ENCODE results near the gene TBC1D9.
"Not testable (repeated sequence)": the region's sequence is repeated elsewhere in the genome, so short reads cannot be mapped to it uniquely, and the experiment has no call there.

The TBC1D9 gene

GRCh38 chr4:140752291-140753068, 3.7 kb downstream of the TBC1D9 start:
- DNase-seq, result no peak

- DNase-seq, result no peak
Measured at GRCh38 chr4:140750470-140750869, 5.7 kb downstream of the TBC1D9 start.

- DNase-seq, result no peak
Measured at GRCh38 chr4:140748171-140748570, 8.0 kb downstream of the TBC1D9 start.

- DNase-seq, result not testable (repeated sequence)
Measured at GRCh38 chr4:140746546-140746945, 9.6 kb downstream of the TBC1D9 start.

- no peak for DNase-seq
Measured at GRCh38 chr4:140744421-140744820, 11.8 kb downstream of the TBC1D9 start.

- DNase-seq, result no peak
Measured at GRCh38 chr4:140743194-140743931, 12.8 kb downstream of the TBC1D9 start.

- no peak for DNase-seq
Measured at GRCh38 chr4:140742838-140743193, 13.4 kb downstream of the TBC1D9 start.

GRCh38 chr4:140740906-140741670, 15.1 kb downstream of the TBC1D9 start:
- no peak for DNase-seq

- no peak for DNase-seq
Measured at GRCh38 chr4:140740422-140740821, 15.8 kb downstream of the TBC1D9 start.

GRCh38 chr4:140739971-140740370, 16.2 kb downstream of the TBC1D9 start:
- no peak for DNase-seq

- no peak for DNase-seq
Measured at GRCh38 chr4:140738139-140738538, 18.0 kb downstream of the TBC1D9 start.

GRCh38 chr4:140736669-140737343, 19.4 kb downstream of the TBC1D9 start:
- DNase-seq, result no peak

- no peak for DNase-seq
Measured at GRCh38 chr4:140735779-140736391, 20.3 kb downstream of the TBC1D9 start.

GRCh38 chr4:140735317-140735716, 20.9 kb downstream of the TBC1D9 start:
- no peak for DNase-seq

- no peak for DNase-seq
Measured at GRCh38 chr4:140732780-140733179, 23.4 kb downstream of the TBC1D9 start.

GRCh38 chr4:140729344-140730049, 26.7 kb downstream of the TBC1D9 start:
- DNase-seq, result no peak

GRCh38 chr4:140726776-140727500, 29.2 kb downstream of the TBC1D9 start:
- no peak for DNase-seq

- no peak for DNase-seq
Measured at GRCh38 chr4:140725556-140725955, 30.6 kb downstream of the TBC1D9 start.

- no peak for DNase-seq
Measured at GRCh38 chr4:140724760-140725159, 31.4 kb downstream of the TBC1D9 start.

- DNase-seq, result no peak
Measured at GRCh38 chr4:140720387-140721304, 35.5 kb downstream of the TBC1D9 start.
